Aorta (tissue), 5 donors: ENCODE data around the gene IL1RAPL2. TPM values are rescaled to one million over a fixed set of nuclear protein-coding genes. Genes with fewer than 3 reads are reported as not detected.
"Not testable (repeated sequence)": the region's sequence is repeated elsewhere in the genome, so short reads cannot be mapped to it uniquely, and the experiment has no call there.

Experiments used
- ATAC-seq: fragments of 200-7000 bp; cut with Tn5 transposase; one replicate; pipeline ENCODE4 v1.9.1; 2022; ENCODE audit warnings: moderate library complexity; ENCODE audit not compliant: low FRiP score
- DNase-seq, 2 donors: peaks; one replicate each; pipeline ENCODE4 v3.0.0-alpha.2; 2020
- H3K27ac ChIP-seq, 2 donors: one replicate each; pipeline ENCODE4 v1.5.1; 2013; ENCODE audit warnings: low read length in 2 of 2, mild to moderate bottlenecking in 2 of 2, moderate library complexity in 2 of 2, control low read depth in 1 of 2, inconsistent platforms in 1 of 2, low read depth in 1 of 2
- H3K27me3 ChIP-seq, 2 donors: one replicate each; pipeline ENCODE4 v1.6.1; 2013; ENCODE audit warnings: control low read depth in 1 of 2, low read length in 1 of 2, mild to moderate bottlenecking in 1 of 2, moderate library complexity in 1 of 2; ENCODE audit not compliant: insufficient read depth in 2 of 2, control insufficient read depth in 1 of 2
- H3K36me3 ChIP-seq, 2 donors: one replicate each; pipeline ENCODE4 v1.6.1; 2013; ENCODE audit warnings: control low read depth in 1 of 2, low read length in 1 of 2, mild to moderate bottlenecking in 1 of 2; ENCODE audit not compliant: insufficient read depth in 2 of 2, control insufficient read depth in 1 of 2
- H3K4me1 ChIP-seq, 2 donors: one replicate each; pipeline ENCODE4 v1.6.1; 2013; ENCODE audit warnings: low read length in 2 of 2, control low read depth in 1 of 2, mild to moderate bottlenecking in 1 of 2, moderate library complexity in 1 of 2; ENCODE audit not compliant: insufficient read depth in 2 of 2, control insufficient read depth in 1 of 2
- H3K4me3 ChIP-seq, 2 donors: one replicate each; pipeline ENCODE4 v1.5.1; 2013; ENCODE audit warnings: low read length in 2 of 2, control low read depth in 1 of 2, mild to moderate bottlenecking in 1 of 2
- H3K9me3 ChIP-seq: one replicate; pipeline ENCODE4 v1.6.1; 2013; ENCODE audit warnings: mild to moderate bottlenecking, low read length; ENCODE audit not compliant: control insufficient read depth
- WGBS, 2 donors: extraction: QIAGEN DNeasy Blood & Tissue Kit; methylation state at CpG; one replicate each; pipeline ENCODE4 v1.1.7; 2013; 5-methylcytosine and 5-hydroxymethylcytosine counted together
- intact Hi-C, 2 donors: fragments of 100-400 bp; cut with DNase I; formaldehyde crosslinking; loops; one replicate each; pipeline versions ENCODE4 v1.14.2 to v1.15.0; 2022
- polyA plus RNA-seq, 2 donors: library from polyadenylated mRNA; stranded (reverse); fragments of 200-250 nt; gene quantifications; one replicate each; pipeline ENCODE4 v1.2.3, GENCODE V29; 2013
- total RNA-seq, 2 donors: library from RNA; stranded (reverse); fragmentation: NEBNext Ultra II Directional; extraction: Animal tissue kit (Norgen Biotek cat#: 25700); gene quantifications; one replicate each; pipeline ENCODE4 v1.2.1, GENCODE V29; 2021
- donor health status: healthy with polysubstance abuse.
- donor health status: Bipolar disorder and iron deficiency.
- donor health status: DM: no; HTN: no; CAD: no.
- donor health status: DM: no; HTN: no; CAD: no.
- donor health status: DM: yes; HTN: yes; CAD: no.

IL1RAPL2 gene
- total and polyA plus RNA-seq, 4 donors, result not detected

DNA sequence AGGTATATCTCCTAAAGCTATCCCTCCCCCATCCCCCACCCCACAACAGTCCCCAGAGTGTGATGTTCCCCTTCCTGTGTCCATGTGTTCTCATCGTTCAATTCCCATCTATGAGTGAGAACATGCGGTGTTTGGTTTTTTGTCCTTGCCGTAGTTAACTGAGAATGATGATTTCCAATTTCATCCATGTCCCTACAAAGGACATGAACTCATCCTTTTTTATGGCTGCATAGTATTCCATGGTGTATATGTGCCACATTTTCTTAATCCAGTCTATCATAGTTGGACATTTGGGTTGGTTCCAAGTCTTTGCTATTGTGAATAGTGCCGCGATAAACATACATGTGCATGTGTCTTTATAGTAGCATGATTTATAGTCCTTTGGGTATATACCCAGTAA is 348.7 kb downstream of the IL1RAPL2 start:
- intact Hi-C loops, H3K4me1 ChIP-seq, H3K9me3 ChIP-seq, DNase-seq, H3K36me3 ChIP-seq, H3K27ac ChIP-seq, H3K4me3 ChIP-seq, ATAC-seq, H3K27me3 ChIP-seq: not testable (repeated sequence)
- 85 to 88% methylated on average over 5 of the region's 5 CpGs for WGBS, 2 donors

DNA sequence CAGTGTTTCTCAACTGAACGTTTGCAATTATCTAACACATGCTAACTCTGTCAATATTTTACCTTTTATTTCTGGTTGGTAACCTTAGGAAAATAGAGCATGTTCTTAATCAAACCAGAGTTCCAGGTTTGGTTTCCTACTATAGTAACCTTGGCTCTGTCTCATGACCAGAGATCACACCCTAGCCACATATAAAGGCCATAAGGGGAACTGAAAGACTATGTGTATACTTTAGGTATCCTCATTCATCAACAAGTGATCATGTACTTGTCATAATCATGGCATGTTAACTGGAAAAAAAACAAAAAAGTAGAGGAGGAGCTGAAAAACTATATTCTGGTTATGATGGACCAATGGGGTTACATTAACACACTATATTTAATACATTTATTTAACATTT is 352.1 kb downstream of the IL1RAPL2 start:
- no peaks in the 10 kb centered on the region for H3K9me3 ChIP-seq
- WGBS, 2 donors, result 34 to 76% methylated on average over 1 of the region's 1 CpG
- H3K27me3 ChIP-seq, result no peaks in the 10 kb centered on the region
- ATAC-seq (no peak), DNase-seq (no peak)
- intact Hi-C loops, result no loop called here
- no peak overlapping the region for H3K27ac ChIP-seq
- H3K36me3 ChIP-seq, result no peaks in the 10 kb centered on the region
- H3K4me3 ChIP-seq, result no peak overlapping the region
- H3K4me1 ChIP-seq, result no peaks in the 10 kb centered on the region

DNA sequence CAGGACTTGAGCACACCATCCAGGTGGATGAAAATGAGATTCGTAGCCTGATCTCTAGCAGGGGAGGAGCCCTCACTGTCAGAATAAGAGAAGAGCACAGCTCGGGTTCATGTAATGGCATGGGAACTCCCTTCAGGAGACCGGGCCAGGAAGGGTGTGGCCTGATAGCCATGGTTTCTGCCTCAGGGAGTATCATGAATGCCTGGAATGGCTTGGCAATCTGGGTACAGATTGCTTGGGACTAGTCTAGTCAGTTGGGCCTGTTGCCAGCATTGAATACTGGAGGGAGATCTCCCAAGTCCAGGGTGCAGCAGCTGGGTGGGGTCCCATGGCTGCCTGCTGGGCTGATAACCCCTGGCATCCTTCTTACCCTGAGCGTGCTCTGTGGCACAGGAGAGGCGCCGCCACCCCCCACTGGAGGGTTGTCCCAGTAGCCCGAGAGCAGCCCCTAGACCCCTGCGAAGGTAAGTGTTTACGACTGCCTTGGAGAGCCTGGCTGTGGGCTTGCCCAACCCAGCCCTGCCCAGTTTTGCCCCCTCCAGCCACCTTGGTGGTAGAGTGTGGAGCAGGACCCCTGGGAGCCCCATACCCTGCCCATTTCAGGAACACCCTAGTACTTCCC is 355.7 kb downstream of the IL1RAPL2 start:
- ATAC-seq (no peak), DNase-seq (peak; percentile 33 to 69)
- no peaks in the 10 kb centered on the region for H3K4me1 ChIP-seq
- H3K27ac ChIP-seq, result no peak overlapping the region
- no peaks in the 10 kb centered on the region for H3K27me3 ChIP-seq
- H3K4me3 ChIP-seq, result no peak overlapping the region
- WGBS, 2 donors, result 87 to 92% methylated on average over 9 of the region's 9 CpGs
- no peaks in the 10 kb centered on the region for H3K9me3 ChIP-seq
- intact Hi-C loops, result loop anchor here (5.0 kb wide), 1 partner anchor 254 kb away; no protein-coding TSS in a partner anchor
- H3K36me3 ChIP-seq, result no peaks in the 10 kb centered on the region

DNA sequence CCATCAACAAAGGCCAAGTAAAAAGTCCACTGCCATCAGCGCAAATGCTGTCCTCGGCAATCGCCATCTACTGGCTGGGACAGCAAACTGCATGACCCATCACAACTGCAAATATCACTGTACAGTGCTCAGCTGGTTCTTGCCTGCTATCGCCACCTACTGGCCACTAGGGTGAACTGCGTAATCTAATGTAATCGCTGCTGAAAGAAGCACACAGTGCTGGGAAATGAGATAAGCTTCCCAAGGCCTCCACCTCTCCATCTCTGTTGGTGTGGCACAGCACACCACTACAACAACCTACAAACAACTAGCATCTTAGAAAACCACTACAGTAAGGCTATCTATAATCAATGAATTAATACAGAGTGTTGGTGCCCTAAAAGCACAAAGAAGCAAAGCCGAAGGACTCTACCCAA is 356.2 kb downstream of the IL1RAPL2 start:
- intact Hi-C loops, result loop anchor here (5.0 kb wide), 1 partner anchor 255 kb away; no protein-coding TSS in a partner anchor
- no peak overlapping the region for H3K27ac ChIP-seq
- no peaks in the 10 kb centered on the region for H3K4me1 ChIP-seq
- WGBS, 2 donors, result 13 to 23% methylated on average over 7 of the region's 7 CpGs
- ATAC-seq (peak; percentile 92), DNase-seq (peak; percentile 71 to 80)
- no peaks in the 10 kb centered on the region for H3K9me3 ChIP-seq
- H3K36me3 ChIP-seq, result no peaks in the 10 kb centered on the region
- no peaks in the 10 kb centered on the region for H3K27me3 ChIP-seq
- no peak overlapping the region for H3K4me3 ChIP-seq

DNA sequence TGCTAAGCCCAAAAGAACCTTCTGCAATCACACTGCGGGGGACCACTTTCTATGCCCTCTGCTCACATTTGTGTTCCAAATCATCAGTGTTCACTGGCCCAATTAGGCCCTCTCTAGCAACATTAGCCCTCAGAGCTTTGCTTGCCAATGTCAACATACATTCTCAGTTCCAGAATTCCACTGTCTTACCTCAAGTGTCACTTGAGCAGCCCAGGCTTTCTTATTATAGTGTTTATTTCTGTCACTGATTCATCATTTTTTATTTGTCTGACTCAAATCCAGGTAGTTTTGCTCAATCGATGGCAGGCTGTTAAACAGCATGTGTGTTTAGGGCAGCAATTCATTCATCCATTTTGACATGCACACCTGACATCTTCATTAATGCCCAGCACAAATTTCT is 363.3 kb downstream of the IL1RAPL2 start:
- DNase-seq, result no peak
- no peaks in the 10 kb centered on the region for H3K27me3 ChIP-seq
- H3K4me3 ChIP-seq, result no peak overlapping the region
- 42 to 57% methylated on average over 2 of the region's 2 CpGs for WGBS, 2 donors
- no peaks in the 10 kb centered on the region for H3K4me1 ChIP-seq
- H3K36me3 ChIP-seq, result no peaks in the 10 kb centered on the region
- intact Hi-C loops, result no loop called here
- ATAC-seq, result no peak
- H3K27ac ChIP-seq, result no peak overlapping the region
- no peaks in the 10 kb centered on the region for H3K9me3 ChIP-seq

DNA sequence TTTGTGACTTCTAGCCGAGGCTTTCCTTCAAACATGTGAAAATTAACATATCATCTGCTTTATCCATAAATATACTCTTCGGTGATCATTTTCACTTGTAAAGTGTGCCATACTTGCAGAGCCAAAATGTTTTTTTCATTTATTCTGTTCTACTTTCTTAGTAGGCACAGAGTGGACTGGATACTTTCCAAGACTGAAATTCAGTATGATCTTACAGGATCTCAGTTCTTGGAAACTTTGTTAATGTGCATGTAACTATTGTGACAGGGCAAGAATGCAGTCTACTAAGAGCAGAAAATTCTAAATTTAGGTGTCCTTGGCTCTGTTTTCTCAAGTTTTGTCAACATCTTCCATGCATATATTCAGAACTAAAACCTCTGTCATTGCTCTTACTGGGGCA is 369.6 kb downstream of the IL1RAPL2 start:
- DNase-seq (no peak), ATAC-seq (no peak)
- Histone ChIP-seq H3K4me3 (no peak overlapping the region), H3K27ac (no peak overlapping the region), H3K27me3 (no peaks in the 10 kb centered on the region), H3K4me1 (no peaks in the 10 kb centered on the region), H3K9me3 (no peaks in the 10 kb centered on the region), H3K36me3 (no peaks in the 10 kb centered on the region)
- intact Hi-C loops, result no loop called here
- 9 to 38% methylated on average over 2 of the region's 2 CpGs for WGBS, 2 donors

DNA sequence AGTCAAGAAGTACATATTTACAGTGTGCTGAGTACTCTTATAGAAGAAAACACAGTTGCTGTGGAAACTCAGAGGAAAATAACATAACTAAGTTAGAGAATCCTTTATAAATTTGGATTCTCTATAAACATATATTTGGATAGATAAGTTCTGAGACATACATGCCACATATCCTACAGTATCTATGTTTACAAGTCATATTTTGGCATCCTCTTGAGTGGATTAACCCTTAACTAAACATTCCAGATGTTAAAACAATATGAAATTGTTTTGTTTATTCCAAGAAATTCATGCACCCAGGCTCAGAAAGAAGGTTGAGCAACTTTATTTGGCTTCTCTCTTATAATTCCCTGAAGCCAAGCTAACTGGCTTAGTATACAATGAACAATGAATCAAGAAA is 387.3 kb downstream of the IL1RAPL2 start:
- intact Hi-C loops, result no loop called here
- ATAC-seq (no peak), DNase-seq (no peak)
- H3K4me3 ChIP-seq, result no peak overlapping the region
- no peaks in the 10 kb centered on the region for H3K36me3 ChIP-seq
- no peaks in the 10 kb centered on the region for H3K9me3 ChIP-seq
- no peaks in the 10 kb centered on the region for H3K4me1 ChIP-seq
- no peaks in the 10 kb centered on the region for H3K27me3 ChIP-seq
- no peak overlapping the region for H3K27ac ChIP-seq

DNA sequence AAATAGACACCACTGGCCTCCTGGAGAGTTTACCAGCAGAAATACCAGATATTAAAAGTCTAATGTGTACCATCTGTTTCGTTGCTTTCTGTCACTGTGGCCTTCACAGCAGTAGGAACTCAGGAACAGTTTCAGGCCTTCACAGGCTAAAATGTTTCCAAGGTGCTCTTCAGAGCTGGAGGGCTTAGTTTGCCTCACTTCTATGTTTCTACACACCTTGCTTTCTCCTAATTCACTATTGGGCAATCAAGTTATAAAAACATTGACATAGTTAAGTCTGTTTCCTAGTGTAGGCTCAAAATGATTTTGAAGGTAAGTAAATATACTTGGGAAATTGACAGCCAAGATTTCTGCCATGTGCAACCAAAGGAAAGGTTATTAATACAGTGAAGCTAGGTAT is 395.9 kb downstream of the IL1RAPL2 start:
- WGBS, 2 donors, result 61 to 78% methylated on average over 1 of the region's 1 CpG
- no peak for ATAC-seq
- intact Hi-C loops, result no loop called here

DNA sequence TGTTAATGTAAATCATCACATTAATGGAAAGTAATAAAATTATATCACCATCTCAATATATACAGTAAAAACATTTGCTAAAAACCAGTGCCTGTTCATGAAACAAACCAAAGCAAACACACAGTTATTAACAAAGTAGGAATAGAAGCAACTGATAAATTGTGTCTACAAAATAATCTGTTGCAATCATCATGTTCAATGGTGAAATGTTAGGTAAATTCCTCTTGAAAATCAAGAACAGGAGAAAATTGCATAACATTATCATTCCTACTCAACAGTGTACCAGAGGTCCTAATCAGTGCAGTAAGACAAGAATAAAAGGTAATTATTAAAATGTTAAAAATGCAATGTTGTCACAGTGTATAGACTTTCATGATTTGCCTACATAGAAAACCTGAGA is 402.2 kb downstream of the IL1RAPL2 start:
- H3K36me3 ChIP-seq, result no peaks in the 10 kb centered on the region
- no peak overlapping the region for H3K27ac ChIP-seq
- DNase-seq (no peak), ATAC-seq (no peak)
- no peaks in the 10 kb centered on the region for H3K4me1 ChIP-seq
- intact Hi-C loops, result no loop called here
- no peaks in the 10 kb centered on the region for H3K27me3 ChIP-seq
- no peak overlapping the region for H3K4me3 ChIP-seq
- no peaks in the 10 kb centered on the region for H3K9me3 ChIP-seq

More for the DNA sequence above, 395.9 kb downstream of the IL1RAPL2 start:
- no peak overlapping the region for H3K27ac ChIP-seq
- DNase-seq, result no peak
- no peak overlapping the region for H3K4me3 ChIP-seq
- no peaks in the 10 kb centered on the region for H3K36me3 ChIP-seq
- H3K9me3 ChIP-seq, result no peaks in the 10 kb centered on the region
- H3K4me1 ChIP-seq, result no peaks in the 10 kb centered on the region
- H3K27me3 ChIP-seq, result no peaks in the 10 kb centered on the region
